ENCODE data around the gene EOLA2. TPM values are rescaled to one million over a fixed set of nuclear protein-coding genes. Genes with fewer than 3 reads are reported as not detected.

The EOLA2 gene
- total and polyA plus RNA-seq, 2 of the 8 experiments (the other 6 are each of a cell fraction or from before 2014, with no cell fraction given), result 19.0 to 22.5 TPM

GRCh38 chrX:149903889-149904748 is 34.2 kb downstream of the EOLA2 start:
- no peak overlapping the region for H2BK20ac ChIP-seq (ENCODE audit: low read length)
- 0 out of 8 replicates have a peak overlapping the region, but pooled peaks of 1 of the 4 experiments have one; percentile 1 for H3K4me3 ChIP-seq (ENCODE audit: extremely low read depth in 1 of 4, insufficient read depth in 2 of 4, low read depth in 3 of 4, low read length in 4 of 4)
- ChIA-PET CTCF (ENCODE audit: partially characterized antibody) (interaction anchor here (1.1 to 1.5 kb wide), 2 partner anchors 9 to 32 kb away, joined by 3 to 4 read pairs; no protein-coding TSS in a partner anchor), POLR2A (ENCODE audit: partially characterized antibody) (no interaction called here)
- H2BK15ac ChIP-seq (ENCODE audit: low read length), result no peak overlapping the region
- H3K27me3 ChIP-seq (replicated peaks in 1 of 4; ENCODE audit: control insufficient read depth in 3 of 4, extremely low read depth in 1 of 4, insufficient read depth in 3 of 4, low read length in 3 of 4), result no peaks in the 10 kb centered on the region
- no peaks in the 10 kb centered on the region for H3K79me2 ChIP-seq (ENCODE audit: control insufficient read depth in 1 of 2, insufficient read depth in 2 of 2, low read length in 2 of 2)
- H3K36me3 ChIP-seq (ENCODE audit: control insufficient read depth in 2 of 4, insufficient read depth in 4 of 4, low read length in 3 of 4), result no peaks in the 10 kb centered on the region
- H2BK5ac ChIP-seq (ENCODE audit: low read depth, low read length), result no peak overlapping the region
- no peaks in the 10 kb centered on the region for H3K9me3 ChIP-seq (ENCODE audit: insufficient read depth in 2 of 2, low read depth in 1 of 2, low read length in 1 of 2)
- TF ChIP-seq HDAC6 (IDR thresholded peaks at IDR 0.05; ENCODE audit: low read depth, low read length) (no peak), SIX5 (IDR thresholded peaks at IDR 0.05; ENCODE audit: low read depth, low read length) (no peak), FOSL1 (IDR thresholded peaks at IDR 0.05; ENCODE audit: insufficient read depth, low read depth, low read length) (no peak), SRF (IDR thresholded peaks at IDR 0.05; ENCODE audit: low read depth, low read length) (no peak), BCL11A (IDR thresholded peaks at IDR 0.05; ENCODE audit: low read depth in 2 of 2, low read length in 2 of 2) (no peak), CTCF (IDR thresholded peaks at IDR 0.05; ENCODE audit: control extremely low read depth in 1 of 3, insufficient read depth in 1 of 3, low read depth in 1 of 3, low read length in 3 of 3) (peak in 1 of 3 experiments; percentile 4; a peak in 1 of 4 replicates), RFX5 (IDR thresholded peaks at IDR 0.05; ENCODE audit: borderline replicate concordance, low read depth, low read length) (no peak)
- H3K56ac ChIP-seq (replicated peaks; ENCODE audit: insufficient read length, low read depth, low read length), result no peak overlapping the region
- H4K8ac ChIP-seq (ENCODE audit: extremely low read depth, insufficient read depth, low read length), result no peak overlapping the region
- H3K4me1 ChIP-seq (replicated peaks in 1 of 4; ENCODE audit: control insufficient read depth in 3 of 4, insufficient read depth in 4 of 4, low read length in 3 of 4), result no peaks in the 10 kb centered on the region
- H3K18ac ChIP-seq (ENCODE audit: extremely low read depth, low read length), result no peak overlapping the region
- no peak overlapping the region for H2BK120ac ChIP-seq (replicated peaks; ENCODE audit: low read depth, low read length)
- WGBS, 2 experiments (ENCODE audit: extremely low coverage in 1 of 2, insufficient coverage in 1 of 2, insufficient read length in 1 of 2, insufficient replicate concordance in 2 of 2, low coverage in 1 of 2, low lambda C conversion rate in 2 of 2, missing lambda C conversion rate in 1 of 2), result 55% methylated on average over 6 of the region's 6 CpGs; no CpG with 5 or more reads in 1 of the 2 experiments
- no peaks in the 10 kb centered on the region for H3K79me1 ChIP-seq (ENCODE audit: low read depth, low read length)
- H2AFZ ChIP-seq (ENCODE audit: low read length), result peak overlapping the region; percentile 92
- H3K4me2 ChIP-seq (ENCODE audit: insufficient read depth in 1 of 2, low read depth in 2 of 2, low read length in 2 of 2), result peak overlapping the region in 1 of 2 experiments; percentile 33; a peak in 2 of 4 replicates
- H2BK12ac ChIP-seq (ENCODE audit: low read depth, low read length), result no peak overlapping the region
- no peak overlapping the region for H4K5ac ChIP-seq (ENCODE audit: insufficient read length, low read depth, low read length)
- no peak overlapping the region for H3K14ac ChIP-seq (ENCODE audit: insufficient read length)
- no peak overlapping the region for H2AK5ac ChIP-seq (ENCODE audit: low read depth, low read length)
- no peak overlapping the region for H3K27ac ChIP-seq (ENCODE audit: low read depth, low read length)
- DNase-seq (ENCODE audit: low read depth in 1 of 2, low spot score in 2 of 2) (no peak), FAIRE-seq (no peak)
- no peak overlapping the region for H4K91ac ChIP-seq (replicated peaks; ENCODE audit: insufficient read length, low read length)
- no peaks in the 10 kb centered on the region for H4K20me1 ChIP-seq (replicated peaks in 1 of 2; ENCODE audit: control insufficient read depth in 1 of 2, insufficient read depth in 2 of 2, low read length in 2 of 2)
- no peaks in the 10 kb centered on the region for H3K23me2 ChIP-seq (ENCODE audit: low read depth, low read length)
- no peak overlapping the region for H3K9ac ChIP-seq (replicated peaks in 1 of 4; ENCODE audit: extremely low read depth in 1 of 4, low read depth in 3 of 4, low read length in 3 of 4)
- no peak overlapping the region for H3K4ac ChIP-seq (replicated peaks; ENCODE audit: insufficient read length, low read depth, low read length)
- no peak overlapping the region for H3K23ac ChIP-seq (ENCODE audit: insufficient read length)
